ENCODE results near the gene CFAP251. TPM values are rescaled to one million over a fixed set of nuclear protein-coding genes. Genes with fewer than 3 reads are reported as not detected.

The CFAP251 gene
- total RNA-seq, 2 experiments from 2014 or later: 4.1 to 4.7 TPM

DNA sequence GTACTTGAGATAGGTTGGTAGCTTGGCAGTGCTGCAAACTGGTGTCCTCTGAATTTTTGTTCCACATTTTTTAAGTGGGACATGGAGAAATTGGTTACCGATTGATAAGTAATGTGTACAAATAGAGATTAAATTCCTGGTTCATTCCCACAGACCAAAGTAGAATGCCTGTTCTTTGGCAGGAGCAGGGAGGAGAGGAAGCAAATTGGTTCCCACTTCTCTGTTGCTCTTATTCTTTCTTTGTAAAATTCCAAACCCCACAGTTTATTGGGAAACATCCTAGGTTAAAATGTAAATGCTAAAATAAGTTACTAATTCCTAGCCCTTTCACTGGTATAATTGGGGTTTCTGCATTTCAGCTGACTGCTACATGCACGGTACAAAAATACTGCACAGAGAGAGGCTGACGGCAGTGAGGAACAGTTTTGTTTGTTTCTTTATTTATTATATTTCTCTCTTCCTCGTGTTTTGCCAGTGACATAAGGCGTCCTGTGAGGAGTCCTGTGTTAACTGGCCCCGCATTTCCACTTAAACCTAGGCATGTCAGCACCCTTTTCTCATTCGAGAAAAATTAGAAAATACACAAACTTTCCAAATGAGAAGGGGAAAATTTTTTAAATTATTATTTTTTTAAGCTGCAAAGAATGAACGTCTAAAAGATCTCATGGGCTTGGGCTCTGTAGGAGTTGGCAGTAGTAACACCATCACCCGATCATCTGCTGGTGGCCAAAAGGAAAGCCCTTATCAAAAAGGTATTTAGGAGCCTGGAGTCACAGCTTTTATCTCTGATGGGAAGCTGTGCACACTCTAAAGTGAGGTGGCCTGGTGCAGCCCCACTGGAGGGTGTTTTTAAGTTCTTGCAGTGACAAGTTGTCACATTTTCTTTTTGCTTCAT lies 77.9 kb downstream of the CFAP251 start:
- H2AFZ ChIP-seq (ENCODE audit: low read length): peak overlapping the region; percentile 43; the same call in 1 of the 2 replicates
- H4K20me1 ChIP-seq (ENCODE audit: insufficient read depth, low read length): no peaks in the 10 kb centered on the region
- peak overlapping the region; percentile 28 for H3K4me3 ChIP-seq (ENCODE audit: low read depth, low read length, poor library complexity, severe bottlenecking)
- peak overlapping the region; percentile 76 for H3K4me2 ChIP-seq (ENCODE audit: low read length)
- peaks cover 24% of the 10 kb centered on the region for H3K9me3 ChIP-seq (ENCODE audit: low read length)
- CTCF ChIA-PET (ENCODE audit: unreplicated experiment): no interaction called here
- TF ChIP-seq, protein P1, sequence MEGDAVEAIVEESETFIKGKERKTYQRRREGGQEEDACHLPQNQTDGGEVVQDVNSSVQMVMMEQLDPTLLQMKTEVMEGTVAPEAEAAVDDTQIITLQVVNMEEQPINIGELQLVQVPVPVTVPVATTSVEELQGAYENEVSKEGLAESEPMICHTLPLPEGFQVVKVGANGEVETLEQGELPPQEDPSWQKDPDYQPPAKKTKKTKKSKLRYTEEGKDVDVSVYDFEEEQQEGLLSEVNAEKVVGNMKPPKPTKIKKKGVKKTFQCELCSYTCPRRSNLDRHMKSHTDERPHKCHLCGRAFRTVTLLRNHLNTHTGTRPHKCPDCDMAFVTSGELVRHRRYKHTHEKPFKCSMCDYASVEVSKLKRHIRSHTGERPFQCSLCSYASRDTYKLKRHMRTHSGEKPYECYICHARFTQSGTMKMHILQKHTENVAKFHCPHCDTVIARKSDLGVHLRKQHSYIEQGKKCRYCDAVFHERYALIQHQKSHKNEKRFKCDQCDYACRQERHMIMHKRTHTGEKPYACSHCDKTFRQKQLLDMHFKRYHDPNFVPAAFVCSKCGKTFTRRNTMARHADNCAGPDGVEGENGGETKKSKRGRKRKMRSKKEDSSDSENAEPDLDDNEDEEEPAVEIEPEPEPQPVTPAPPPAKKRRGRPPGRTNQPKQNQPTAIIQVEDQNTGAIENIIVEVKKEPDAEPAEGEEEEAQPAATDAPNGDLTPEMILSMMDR (conservative IDR thresholded peaks at IDR 0.05; ENCODE audit: low read length): no peak
- no peak for TF ChIP-seq EZH2phosphoT487 (IDR thresholded peaks at IDR 0.05; ENCODE audit: borderline replicate concordance, low read depth, low read length)
- H3K9me2 ChIP-seq (ENCODE audit: insufficient read depth, low read length): no peaks in the 10 kb centered on the region
- intact Hi-C loops (cut with micrococcal nuclease; ENCODE audit: unreplicated experiment): no loop called here
- BruUV-seq (replicated peaks): TSS peak; percentile 7
- DNase-seq (ENCODE audit: low spot score): no peak
- peaks cover 51% of the 10 kb centered on the region; the same call in 1 of the 2 replicates for H3K79me2 ChIP-seq (ENCODE audit: insufficient read depth, low read depth, low read length)
- peaks cover 57% of the 10 kb centered on the region for H3K4me1 ChIP-seq (ENCODE audit: insufficient read depth, low read length, poor library complexity, severe bottlenecking)
- peak overlapping the region; percentile 73 for H3K27ac ChIP-seq (ENCODE audit: low read depth, low read length, poor library complexity, severe bottlenecking)
- POLR2A ChIA-PET: interaction anchor here (0.6 to 2.1 kb wide), 6 partner anchors 10 to 23 kb away, joined by 4 to 12 read pairs (median 4); no protein-coding TSS in a partner anchor
- H3K36me3 ChIP-seq (ENCODE audit: insufficient read depth, low read length): peaks cover 50% of the 10 kb centered on the region

DNA sequence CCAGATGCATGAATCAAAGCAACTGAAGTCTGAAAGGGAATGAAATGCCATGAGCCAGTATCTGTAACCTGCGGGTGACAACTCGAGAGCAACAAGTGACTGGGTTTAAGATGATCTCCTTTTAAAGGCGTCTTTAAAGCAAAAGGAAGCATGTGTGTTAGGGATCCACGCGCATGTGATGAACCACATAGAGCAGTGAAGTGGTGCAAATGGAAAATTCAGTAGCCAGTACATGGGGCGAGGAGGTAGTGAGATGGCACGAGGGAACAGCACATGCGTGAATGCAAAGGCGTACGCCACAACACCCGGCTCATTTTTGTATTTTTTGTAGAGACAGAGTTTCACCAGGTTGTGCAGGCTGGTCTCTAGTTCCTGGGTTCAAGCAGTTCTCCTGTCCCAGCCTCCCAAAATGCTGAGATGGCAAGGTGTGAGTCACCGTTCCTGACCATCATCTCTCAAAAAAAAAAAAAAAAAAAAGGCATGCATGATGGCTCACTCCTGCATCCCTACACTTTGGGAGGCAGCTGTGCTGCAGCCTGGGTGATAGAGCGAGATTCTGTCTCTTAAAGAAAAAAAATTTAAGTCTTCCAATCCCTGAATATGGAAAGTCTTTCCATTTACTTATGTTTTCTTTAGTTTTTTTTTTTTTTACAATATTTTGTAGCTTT lies 78.7 kb downstream of the CFAP251 start:
- Histone ChIP-seq H2AFZ (ENCODE audit: low read length) (peak overlapping the region; percentile 43; the same call in 1 of the 2 replicates), H3K9me2 (ENCODE audit: insufficient read depth, low read length) (no peaks in the 10 kb centered on the region), H3K79me2 (ENCODE audit: insufficient read depth, low read depth, low read length) (peaks cover 58% of the 10 kb centered on the region), H3K9me3 (ENCODE audit: low read length) (peaks cover 30% of the 10 kb centered on the region), H4K20me1 (ENCODE audit: insufficient read depth, low read length) (no peaks in the 10 kb centered on the region), H3K27ac (ENCODE audit: low read depth, low read length, poor library complexity, severe bottlenecking) (peak overlapping the region; percentile 73), H3K36me3 (ENCODE audit: insufficient read depth, low read length) (peaks cover 50% of the 10 kb centered on the region), H3K4me3 (ENCODE audit: low read depth, low read length, poor library complexity, severe bottlenecking) (peak overlapping the region; percentile 28), H3K4me2 (ENCODE audit: low read length) (peak overlapping the region; percentile 76), H3K4me1 (ENCODE audit: insufficient read depth, low read length, poor library complexity, severe bottlenecking) (peaks cover 57% of the 10 kb centered on the region)
- no TSS peak for BruUV-seq (replicated peaks)
- POLR2A ChIA-PET: interaction anchor here (0.6 to 2.2 kb wide), 6 partner anchors 9 to 24 kb away, joined by 3 to 12 read pairs (median 4); no protein-coding TSS in a partner anchor
- no peak for DNase-seq (ENCODE audit: low spot score)
- intact Hi-C loops (cut with micrococcal nuclease; ENCODE audit: unreplicated experiment): no loop called here
- no peak for TF ChIP-seq EZH2phosphoT487 (IDR thresholded peaks at IDR 0.05; ENCODE audit: borderline replicate concordance, low read depth, low read length)
- TF ChIP-seq, protein P1 (conservative IDR thresholded peaks at IDR 0.05; ENCODE audit: low read length): no peak
- CTCF ChIA-PET (ENCODE audit: unreplicated experiment): no interaction called here
